Panc1 (cell line): ENCODE data around the gene FAN1.

Experiments used
- CTCF ChIP-seq: fragments of 450-650 bp; IDR thresholded peaks from 2 replicates; pipeline ENCODE4 v1.5.1; 2017; ENCODE audit warnings: mild to moderate bottlenecking
- POLR2AphosphoS5 ChIP-seq: IDR thresholded peaks from 2 replicates; pipeline ENCODE4 v1.6.1; 2012; ENCODE audit warnings: mild to moderate bottlenecking, low read depth, low read length, moderate library complexity
- SIN3A ChIP-seq: IDR thresholded peaks from 2 replicates; pipeline ENCODE4 v1.6.1; 2012; ENCODE audit warnings: low read depth, mild to moderate bottlenecking, low read length, moderate library complexity, borderline replicate concordance; ENCODE audit not compliant: insufficient read depth

DNA sequence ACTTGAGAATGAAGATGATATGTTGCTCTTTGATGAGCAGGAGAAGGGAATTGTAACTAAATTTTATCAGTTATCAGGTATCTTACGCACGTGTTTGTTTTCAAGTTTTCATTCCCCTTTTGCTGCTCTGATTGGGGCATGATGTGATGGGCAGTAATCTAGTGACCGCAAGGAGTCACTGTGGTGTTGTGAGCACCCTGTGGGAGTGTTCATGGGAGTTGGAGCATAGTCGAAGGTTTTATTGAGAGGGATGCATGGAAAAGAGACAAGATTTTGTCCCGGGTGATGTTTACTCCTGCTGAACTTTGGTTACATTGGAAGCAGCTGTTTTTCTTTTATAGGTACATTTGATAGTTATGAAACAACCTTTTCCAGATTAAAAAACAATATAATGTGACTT, 2.1 kb downstream of the FAN1 start:
- TF ChIP-seq CTCF (no peak), SIN3A (no peak), POLR2AphosphoS5 (no peak)
